Neutrophil (primary cell): ENCODE results near the gene ODAD2.
"Not testable (repeated sequence)": the region's sequence is repeated elsewhere in the genome, so short reads cannot be mapped to it uniquely, and the experiment has no call there.

Experiments
- H3K27ac ChIP-seq: fragments of 200-600 bp; sonication (generic); 2 replicates; pipeline ENCODE4 v1.5.1; 2016; ENCODE audit warnings: mild to moderate bottlenecking, moderate library complexity
- H3K27me3 ChIP-seq: fragments of 200-600 bp; sonication (generic); 2 replicates; pipeline ENCODE4 v1.6.0; 2016; ENCODE audit warnings: mild to moderate bottlenecking
- H3K36me3 ChIP-seq: fragments of 200-600 bp; sonication (generic); 2 replicates; pipeline ENCODE4 v1.5.1; 2017
- H3K4me1 ChIP-seq, 2 experiments: fragments of 200-600 bp in 1 of 2; sonication (generic) in 1 of 2; 1 replicate in 1 of 2; 2 replicates in 1 of 2; pipeline versions ENCODE4 v1.5.1 to v1.6.1; 2013 to 2016; ENCODE audit warnings: low read depth in 1 of 2, low read length in 1 of 2, mild to moderate bottlenecking in 1 of 2, moderate library complexity in 1 of 2; ENCODE audit not compliant: control insufficient read depth in 1 of 2, insufficient read depth in 1 of 2
- H3K4me3 ChIP-seq, 2 experiments: fragments of 200-600 bp in 1 of 2; sonication (generic) in 1 of 2; 1 replicate in 1 of 2; 2 replicates in 1 of 2; pipeline ENCODE4 v1.5.1; 2013 to 2016; ENCODE audit warnings: low read depth in 1 of 2, low read length in 1 of 2, mild to moderate bottlenecking in 1 of 2, moderate library complexity in 1 of 2
- H3K9me3 ChIP-seq: fragments of 200-600 bp; sonication (generic); 2 replicates; pipeline ENCODE4 v1.5.1; 2016
- TF ChIP-seq, protein P1 (sequence below): fragments of 200-600 bp; sonication (generic); IDR thresholded peaks from 2 replicates; pipeline ENCODE4 v1.5.1; 2016; ENCODE audit warnings: antibody characterized with exemption

ODAD2 gene

GRCh38 chr10:27914888-27915287 lies 84.0 kb downstream of the ODAD2 start:
- no peaks in the 10 kb centered on the region for H3K27me3 ChIP-seq
- no peak overlapping the region for H3K27ac ChIP-seq
- TF ChIP-seq, protein P1, sequence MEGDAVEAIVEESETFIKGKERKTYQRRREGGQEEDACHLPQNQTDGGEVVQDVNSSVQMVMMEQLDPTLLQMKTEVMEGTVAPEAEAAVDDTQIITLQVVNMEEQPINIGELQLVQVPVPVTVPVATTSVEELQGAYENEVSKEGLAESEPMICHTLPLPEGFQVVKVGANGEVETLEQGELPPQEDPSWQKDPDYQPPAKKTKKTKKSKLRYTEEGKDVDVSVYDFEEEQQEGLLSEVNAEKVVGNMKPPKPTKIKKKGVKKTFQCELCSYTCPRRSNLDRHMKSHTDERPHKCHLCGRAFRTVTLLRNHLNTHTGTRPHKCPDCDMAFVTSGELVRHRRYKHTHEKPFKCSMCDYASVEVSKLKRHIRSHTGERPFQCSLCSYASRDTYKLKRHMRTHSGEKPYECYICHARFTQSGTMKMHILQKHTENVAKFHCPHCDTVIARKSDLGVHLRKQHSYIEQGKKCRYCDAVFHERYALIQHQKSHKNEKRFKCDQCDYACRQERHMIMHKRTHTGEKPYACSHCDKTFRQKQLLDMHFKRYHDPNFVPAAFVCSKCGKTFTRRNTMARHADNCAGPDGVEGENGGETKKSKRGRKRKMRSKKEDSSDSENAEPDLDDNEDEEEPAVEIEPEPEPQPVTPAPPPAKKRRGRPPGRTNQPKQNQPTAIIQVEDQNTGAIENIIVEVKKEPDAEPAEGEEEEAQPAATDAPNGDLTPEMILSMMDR: no peak
- no peaks in the 10 kb centered on the region for H3K36me3 ChIP-seq
- no peak overlapping the region for H3K4me3 ChIP-seq
- H3K9me3 ChIP-seq: no peaks in the 10 kb centered on the region
- H3K4me1 ChIP-seq: no peaks in the 10 kb centered on the region

- H3K27ac ChIP-seq: no peak overlapping the region
- TF ChIP-seq, protein P1: no peak
- no peaks in the 10 kb centered on the region for H3K36me3 ChIP-seq
- H3K9me3 ChIP-seq: no peaks in the 10 kb centered on the region
- H3K4me3 ChIP-seq: no peak overlapping the region
- H3K4me1 ChIP-seq: no peaks in the 10 kb centered on the region
- no peaks in the 10 kb centered on the region for H3K27me3 ChIP-seq
Observed at GRCh38 chr10:27912231-27912630, 86.6 kb downstream of the ODAD2 start.

GRCh38 chr10:27911539-27911938 lies 87.3 kb downstream of the ODAD2 start:
- Histone ChIP-seq H3K36me3 (no peaks in the 10 kb centered on the region), H3K27me3 (no peaks in the 10 kb centered on the region), H3K4me1 (no peaks in the 10 kb centered on the region), H3K4me3 (no peak overlapping the region), H3K27ac (no peak overlapping the region), H3K9me3 (no peaks in the 10 kb centered on the region)
- TF ChIP-seq, protein P1: no peak

GRCh38 chr10:27911011-27911410 lies 87.9 kb downstream of the ODAD2 start:
- Histone ChIP-seq H3K4me3 (no peak overlapping the region), H3K27me3 (no peaks in the 10 kb centered on the region), H3K9me3 (no peaks in the 10 kb centered on the region), H3K36me3 (no peaks in the 10 kb centered on the region), H3K27ac (no peak overlapping the region), H3K4me1 (no peaks in the 10 kb centered on the region)
- TF ChIP-seq, protein P1: no peak

DNA sequence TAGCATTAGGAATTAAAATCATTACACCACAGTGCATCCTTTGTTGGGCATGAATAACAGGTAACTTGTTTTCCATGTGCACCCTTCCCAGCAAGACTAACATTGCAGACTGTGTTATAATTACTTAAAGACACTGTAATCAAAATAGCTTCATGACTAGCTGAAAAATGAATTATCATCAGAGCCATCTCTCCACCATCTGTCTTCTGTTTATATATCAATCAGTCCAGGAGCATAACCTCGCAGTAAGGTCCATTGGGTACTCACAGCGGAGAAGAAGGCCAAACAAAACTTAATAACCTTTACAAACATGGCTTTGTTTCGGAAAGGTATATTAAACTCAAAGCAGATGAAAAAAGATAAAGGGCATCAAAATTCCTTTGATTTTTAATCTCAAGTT lies 90.6 kb downstream of the ODAD2 start:
- TF ChIP-seq, protein P1: no peak
- Histone ChIP-seq H3K4me3 (no peak overlapping the region), H3K27ac (no peak overlapping the region), H3K36me3 (no peaks in the 10 kb centered on the region), H3K4me1 (no peaks in the 10 kb centered on the region), H3K27me3 (no peaks in the 10 kb centered on the region), H3K9me3 (no peaks in the 10 kb centered on the region)

- not testable (repeated sequence) for H3K27ac ChIP-seq, H3K4me3 ChIP-seq, H3K4me1 ChIP-seq, H3K9me3 ChIP-seq, H3K36me3 ChIP-seq, H3K27me3 ChIP-seq
Observed at GRCh38 chr10:27899485-27899884, 99.4 kb downstream of the ODAD2 start.
